Measurements from ENCODE around the gene CD160. TPM values are rescaled to one million over a fixed set of nuclear protein-coding genes. Genes with fewer than 3 reads are reported as not detected.

Gene CD160
- total and polyA plus RNA-seq, 2 of the 13 experiments (the other 11 are each of a cell fraction or from before 2014, with no cell fraction given): 0.09 TPM; not detected in 1

DNA sequence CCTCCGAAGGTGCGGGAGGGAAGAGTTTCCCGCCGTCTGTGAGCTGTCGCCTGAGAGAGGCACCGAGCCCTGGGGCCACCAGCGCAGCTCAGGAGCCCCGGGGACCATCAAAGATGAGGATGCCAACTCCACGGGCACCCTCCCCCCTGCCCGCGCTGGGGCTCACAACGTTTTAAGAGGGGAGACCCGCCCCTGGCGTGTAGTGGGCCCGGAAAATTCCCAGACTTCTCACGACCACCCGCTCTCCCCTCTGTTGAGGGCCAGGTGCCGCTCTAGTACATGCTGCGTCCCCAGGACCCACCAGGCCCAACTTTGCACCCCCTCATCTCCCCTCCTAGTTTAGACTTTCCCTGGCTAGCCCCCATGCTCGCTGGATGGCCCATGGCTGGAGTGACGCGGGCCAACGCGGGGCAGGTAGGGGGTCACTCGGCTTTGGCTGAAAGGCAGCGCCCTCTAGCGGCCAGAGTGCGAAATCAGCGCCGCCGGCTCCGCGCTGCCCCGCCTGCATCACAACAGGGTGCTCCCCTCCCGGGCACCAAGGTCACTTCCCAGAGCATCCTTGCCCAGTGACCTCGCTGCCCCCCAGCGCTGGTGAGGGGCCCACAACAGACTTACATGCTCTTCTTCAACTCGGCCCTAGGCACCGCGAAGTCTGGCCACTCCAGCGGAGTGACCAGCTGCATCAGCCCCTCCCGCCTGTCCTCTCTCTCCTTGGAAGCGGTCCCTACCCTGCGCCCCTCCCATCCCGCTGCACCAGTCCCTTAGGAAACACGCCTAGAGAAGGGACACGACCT lies 1.8 kb downstream of the CD160 start (continued):
- TF ChIP-seq, protein P1, sequence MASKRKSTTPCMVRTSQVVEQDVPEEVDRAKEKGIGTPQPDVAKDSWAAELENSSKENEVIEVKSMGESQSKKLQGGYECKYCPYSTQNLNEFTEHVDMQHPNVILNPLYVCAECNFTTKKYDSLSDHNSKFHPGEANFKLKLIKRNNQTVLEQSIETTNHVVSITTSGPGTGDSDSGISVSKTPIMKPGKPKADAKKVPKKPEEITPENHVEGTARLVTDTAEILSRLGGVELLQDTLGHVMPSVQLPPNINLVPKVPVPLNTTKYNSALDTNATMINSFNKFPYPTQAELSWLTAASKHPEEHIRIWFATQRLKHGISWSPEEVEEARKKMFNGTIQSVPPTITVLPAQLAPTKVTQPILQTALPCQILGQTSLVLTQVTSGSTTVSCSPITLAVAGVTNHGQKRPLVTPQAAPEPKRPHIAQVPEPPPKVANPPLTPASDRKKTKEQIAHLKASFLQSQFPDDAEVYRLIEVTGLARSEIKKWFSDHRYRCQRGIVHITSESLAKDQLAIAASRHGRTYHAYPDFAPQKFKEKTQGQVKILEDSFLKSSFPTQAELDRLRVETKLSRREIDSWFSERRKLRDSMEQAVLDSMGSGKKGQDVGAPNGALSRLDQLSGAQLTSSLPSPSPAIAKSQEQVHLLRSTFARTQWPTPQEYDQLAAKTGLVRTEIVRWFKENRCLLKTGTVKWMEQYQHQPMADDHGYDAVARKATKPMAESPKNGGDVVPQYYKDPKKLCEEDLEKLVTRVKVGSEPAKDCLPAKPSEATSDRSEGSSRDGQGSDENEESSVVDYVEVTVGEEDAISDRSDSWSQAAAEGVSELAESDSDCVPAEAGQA (IDR thresholded peaks at IDR 0.05; ENCODE audit: low read depth): no peak
- TF ChIP-seq, protein P1 (CRISPR knock-in tag; IDR thresholded peaks at IDR 0.05; ENCODE audit: borderline replicate concordance): no peak
- peak; percentile 34 for TF ChIP-seq TEAD3 (CRISPR knock-in tag; optimal IDR thresholded peaks at IDR 0.05; ENCODE audit: borderline replicate concordance)
- TF ChIP-seq TSC22D2 (CRISPR knock-in tag; IDR thresholded peaks at IDR 0.05; ENCODE audit: borderline replicate concordance): no peak
- TF ChIP-seq, protein P2, sequence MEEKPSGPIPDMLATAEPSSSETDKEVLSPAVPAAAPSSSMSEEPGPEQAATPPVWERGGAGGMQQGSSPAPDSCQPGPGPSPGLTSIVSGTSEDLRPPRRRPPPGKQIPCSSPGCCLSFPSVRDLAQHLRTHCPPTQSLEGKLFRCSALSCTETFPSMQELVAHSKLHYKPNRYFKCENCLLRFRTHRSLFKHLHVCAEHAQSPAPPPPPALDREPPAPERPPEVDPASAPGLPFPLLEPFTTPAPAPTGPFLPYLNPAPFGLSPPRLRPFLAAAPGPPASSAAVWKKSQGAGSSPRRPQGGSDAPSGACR (CRISPR knock-in tag; IDR thresholded peaks at IDR 0.05): peak; percentile 57; the same call in 1 of the 2 replicates
- TF ChIP-seq TBX3 (IDR thresholded peaks at IDR 0.05; ENCODE audit: borderline replicate concordance): no peak
- no peak for TF ChIP-seq RORA (CRISPR knock-in tag; IDR thresholded peaks at IDR 0.05)
- TF ChIP-seq, protein P3, sequence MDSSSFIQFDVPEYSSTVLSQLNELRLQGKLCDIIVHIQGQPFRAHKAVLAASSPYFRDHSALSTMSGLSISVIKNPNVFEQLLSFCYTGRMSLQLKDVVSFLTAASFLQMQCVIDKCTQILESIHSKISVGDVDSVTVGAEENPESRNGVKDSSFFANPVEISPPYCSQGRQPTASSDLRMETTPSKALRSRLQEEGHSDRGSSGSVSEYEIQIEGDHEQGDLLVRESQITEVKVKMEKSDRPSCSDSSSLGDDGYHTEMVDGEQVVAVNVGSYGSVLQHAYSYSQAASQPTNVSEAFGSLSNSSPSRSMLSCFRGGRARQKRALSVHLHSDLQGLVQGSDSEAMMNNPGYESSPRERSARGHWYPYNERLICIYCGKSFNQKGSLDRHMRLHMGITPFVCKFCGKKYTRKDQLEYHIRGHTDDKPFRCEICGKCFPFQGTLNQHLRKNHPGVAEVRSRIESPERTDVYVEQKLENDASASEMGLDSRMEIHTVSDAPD (CRISPR knock-in tag; IDR thresholded peaks at IDR 0.05): no peak
- TF ChIP-seq, protein P4, sequence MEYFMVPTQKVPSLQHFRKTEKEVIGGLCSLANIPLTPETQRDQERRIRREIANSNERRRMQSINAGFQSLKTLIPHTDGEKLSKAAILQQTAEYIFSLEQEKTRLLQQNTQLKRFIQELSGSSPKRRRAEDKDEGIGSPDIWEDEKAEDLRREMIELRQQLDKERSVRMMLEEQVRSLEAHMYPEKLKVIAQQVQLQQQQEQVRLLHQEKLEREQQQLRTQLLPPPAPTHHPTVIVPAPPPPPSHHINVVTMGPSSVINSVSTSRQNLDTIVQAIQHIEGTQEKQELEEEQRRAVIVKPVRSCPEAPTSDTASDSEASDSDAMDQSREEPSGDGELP (IDR thresholded peaks at IDR 0.05; ENCODE audit: borderline replicate concordance, low read depth): 0 out of 2 replicates have a peak, but pooled peaks have one; percentile 5
- no peak for TF ChIP-seq ZNF557 (CRISPR knock-in tag; IDR thresholded peaks at IDR 0.05)
- no peak; the same call in 1 of the 2 replicates for TF ChIP-seq SMC3 (IDR thresholded peaks at IDR 0.05; ENCODE audit: low read length)
- TF ChIP-seq, protein P5, sequence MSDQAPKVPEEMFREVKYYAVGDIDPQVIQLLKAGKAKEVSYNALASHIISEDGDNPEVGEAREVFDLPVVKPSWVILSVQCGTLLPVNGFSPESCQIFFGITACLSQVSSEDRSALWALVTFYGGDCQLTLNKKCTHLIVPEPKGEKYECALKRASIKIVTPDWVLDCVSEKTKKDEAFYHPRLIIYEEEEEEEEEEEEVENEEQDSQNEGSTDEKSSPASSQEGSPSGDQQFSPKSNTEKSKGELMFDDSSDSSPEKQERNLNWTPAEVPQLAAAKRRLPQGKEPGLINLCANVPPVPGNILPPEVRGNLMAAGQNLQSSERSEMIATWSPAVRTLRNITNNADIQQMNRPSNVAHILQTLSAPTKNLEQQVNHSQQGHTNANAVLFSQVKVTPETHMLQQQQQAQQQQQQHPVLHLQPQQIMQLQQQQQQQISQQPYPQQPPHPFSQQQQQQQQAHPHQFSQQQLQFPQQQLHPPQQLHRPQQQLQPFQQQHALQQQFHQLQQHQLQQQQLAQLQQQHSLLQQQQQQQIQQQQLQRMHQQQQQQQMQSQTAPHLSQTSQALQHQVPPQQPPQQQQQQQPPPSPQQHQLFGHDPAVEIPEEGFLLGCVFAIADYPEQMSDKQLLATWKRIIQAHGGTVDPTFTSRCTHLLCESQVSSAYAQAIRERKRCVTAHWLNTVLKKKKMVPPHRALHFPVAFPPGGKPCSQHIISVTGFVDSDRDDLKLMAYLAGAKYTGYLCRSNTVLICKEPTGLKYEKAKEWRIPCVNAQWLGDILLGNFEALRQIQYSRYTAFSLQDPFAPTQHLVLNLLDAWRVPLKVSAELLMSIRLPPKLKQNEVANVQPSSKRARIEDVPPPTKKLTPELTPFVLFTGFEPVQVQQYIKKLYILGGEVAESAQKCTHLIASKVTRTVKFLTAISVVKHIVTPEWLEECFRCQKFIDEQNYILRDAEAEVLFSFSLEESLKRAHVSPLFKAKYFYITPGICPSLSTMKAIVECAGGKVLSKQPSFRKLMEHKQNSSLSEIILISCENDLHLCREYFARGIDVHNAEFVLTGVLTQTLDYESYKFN (CRISPR knock-in tag; conservative IDR thresholded peaks at IDR 0.05): 0 out of 2 replicates have a peak, but pooled peaks have one; percentile 31
- peak; percentile 28 to 41; a peak in 2 of 4 replicates for TF ChIP-seq NR2F1 (CRISPR knock-in tag; IDR thresholded peaks at IDR 0.05)
